Dedifferentiated amniotic fluid mesenchymal stem cell (primary cell): ENCODE results near the gene FBXO42.

Experiments
- DNase-seq: peaks from one replicate; pipeline ENCODE4 v3.0.0-alpha.2; 2016; ENCODE audit errors: extremely low spot score

The FBXO42 gene

DNA sequence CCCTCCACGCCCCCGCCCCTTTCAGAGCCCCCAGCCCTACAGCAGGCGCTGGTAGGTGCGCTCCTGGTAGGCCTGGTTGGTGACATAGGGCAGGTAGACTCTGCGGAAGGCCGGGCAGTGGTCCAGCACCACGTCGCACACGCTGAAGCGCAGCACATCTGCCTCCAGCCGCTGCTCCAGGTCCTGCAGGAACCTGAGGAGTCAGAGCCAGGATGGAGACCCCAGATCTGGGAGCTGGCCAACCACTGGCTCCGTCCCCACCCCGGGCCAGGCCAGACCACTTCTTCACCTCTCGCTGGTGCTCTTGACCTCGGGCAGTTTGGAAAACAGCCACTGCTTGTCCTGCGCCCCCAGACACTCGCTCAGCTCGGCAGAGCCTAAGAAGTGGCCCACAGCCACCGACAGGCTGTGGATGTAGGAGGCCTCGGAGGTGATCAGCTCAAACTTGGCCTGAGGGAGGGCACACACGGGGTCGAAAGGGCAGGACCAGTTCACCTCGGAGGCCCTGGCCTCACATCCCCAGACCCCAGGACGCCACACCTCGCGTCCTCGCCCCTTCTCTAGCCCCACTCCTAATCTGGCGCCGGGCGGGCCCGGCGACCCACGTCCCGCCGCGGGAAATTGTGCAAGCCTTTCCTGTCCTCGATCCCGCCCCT is 146.3 kb downstream of the FBXO42 start:
- DNase-seq, result no peak

DNA sequence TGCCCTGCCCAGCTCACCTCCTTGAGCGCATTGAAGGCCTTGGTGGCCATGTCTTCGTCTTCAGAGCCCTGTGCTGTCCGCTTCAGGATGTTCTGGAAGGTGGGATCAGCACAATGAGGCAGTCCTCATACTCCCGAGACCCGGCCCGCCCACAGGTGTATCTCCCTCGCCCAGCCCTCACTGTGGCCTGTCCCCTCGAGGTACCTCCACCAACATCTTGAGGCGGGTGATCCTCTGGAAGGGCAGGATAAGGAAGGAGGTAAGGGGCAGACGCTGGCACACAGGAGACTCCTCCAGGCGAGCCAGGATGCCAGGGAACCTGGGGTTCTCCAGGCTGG is 147.0 kb downstream of the FBXO42 start:
- DNase-seq, result no peak

DNA sequence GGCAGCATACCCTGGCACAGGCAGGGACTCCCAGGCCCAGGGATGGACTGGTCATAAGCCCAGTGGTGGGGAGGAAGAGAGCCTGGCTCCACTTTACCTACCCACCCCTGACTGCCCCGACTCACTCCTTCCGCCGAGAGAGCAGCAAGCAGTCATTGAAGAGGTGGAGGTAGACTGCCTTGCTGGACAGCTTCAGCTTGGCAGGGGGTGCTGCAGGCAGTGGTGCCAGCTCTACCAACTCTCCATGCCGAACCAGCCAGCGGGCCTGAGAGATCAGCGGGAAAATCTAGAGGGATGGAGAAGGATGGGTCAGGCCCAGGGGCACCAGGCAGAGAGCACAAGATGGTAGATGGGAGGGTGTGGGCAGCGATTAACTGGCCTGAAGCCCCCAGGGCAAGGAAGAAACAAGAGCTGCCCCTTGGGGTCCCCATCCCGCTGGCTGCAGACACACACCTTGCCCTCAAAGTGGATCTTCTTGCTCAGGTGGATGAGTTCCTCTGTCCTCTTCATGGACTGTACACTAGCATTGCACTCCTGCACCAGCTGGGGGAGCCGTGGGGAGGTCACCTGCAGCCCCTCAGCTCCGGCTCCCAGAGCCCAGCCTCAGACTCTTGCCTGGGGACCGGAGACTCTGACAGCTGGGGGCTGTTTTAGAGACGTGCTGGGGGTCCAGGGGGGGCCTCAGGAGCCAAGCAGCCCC is 147.5 kb downstream of the FBXO42 start:
- DNase-seq, result no peak

DNA sequence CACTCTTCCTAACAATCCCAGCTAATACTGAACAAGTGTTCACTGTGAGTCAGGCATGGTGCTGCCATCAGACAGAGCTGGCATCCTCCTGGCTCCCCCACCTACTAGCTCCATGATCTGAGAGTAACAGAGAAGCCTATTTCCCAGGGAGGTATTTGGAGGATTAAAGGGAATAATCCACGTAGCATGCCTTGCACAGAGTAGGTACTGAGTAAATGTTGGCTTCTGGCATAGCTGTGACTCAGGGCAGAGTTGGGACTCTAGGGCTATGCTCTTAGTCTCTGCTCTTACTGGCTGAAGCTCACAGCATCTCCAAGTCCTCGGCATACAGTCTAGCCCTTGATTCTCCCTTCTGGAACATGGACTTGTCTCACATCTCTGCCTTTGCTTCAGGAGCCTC is 148.1 kb downstream of the FBXO42 start:
- DNase-seq, result no peak

DNA sequence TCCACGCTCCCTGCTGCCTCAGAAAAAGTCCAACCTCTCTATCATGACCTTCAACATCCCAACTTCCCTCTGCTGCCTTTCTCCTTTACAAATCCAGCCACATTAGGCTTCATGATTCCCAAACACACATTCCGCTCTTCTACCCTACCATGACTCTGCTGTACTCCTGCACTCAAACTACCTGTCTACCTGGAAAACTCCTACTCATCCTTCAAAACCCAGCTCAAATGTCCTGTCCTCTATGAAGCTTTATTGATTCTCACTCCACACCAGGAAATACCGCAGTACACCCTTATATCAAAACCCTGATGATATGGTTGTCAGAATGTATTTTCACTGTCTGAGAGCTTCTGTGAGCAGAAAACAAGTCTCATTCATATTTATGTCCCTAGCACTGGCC is 148.7 kb downstream of the FBXO42 start:
- DNase-seq, result no peak

DNA sequence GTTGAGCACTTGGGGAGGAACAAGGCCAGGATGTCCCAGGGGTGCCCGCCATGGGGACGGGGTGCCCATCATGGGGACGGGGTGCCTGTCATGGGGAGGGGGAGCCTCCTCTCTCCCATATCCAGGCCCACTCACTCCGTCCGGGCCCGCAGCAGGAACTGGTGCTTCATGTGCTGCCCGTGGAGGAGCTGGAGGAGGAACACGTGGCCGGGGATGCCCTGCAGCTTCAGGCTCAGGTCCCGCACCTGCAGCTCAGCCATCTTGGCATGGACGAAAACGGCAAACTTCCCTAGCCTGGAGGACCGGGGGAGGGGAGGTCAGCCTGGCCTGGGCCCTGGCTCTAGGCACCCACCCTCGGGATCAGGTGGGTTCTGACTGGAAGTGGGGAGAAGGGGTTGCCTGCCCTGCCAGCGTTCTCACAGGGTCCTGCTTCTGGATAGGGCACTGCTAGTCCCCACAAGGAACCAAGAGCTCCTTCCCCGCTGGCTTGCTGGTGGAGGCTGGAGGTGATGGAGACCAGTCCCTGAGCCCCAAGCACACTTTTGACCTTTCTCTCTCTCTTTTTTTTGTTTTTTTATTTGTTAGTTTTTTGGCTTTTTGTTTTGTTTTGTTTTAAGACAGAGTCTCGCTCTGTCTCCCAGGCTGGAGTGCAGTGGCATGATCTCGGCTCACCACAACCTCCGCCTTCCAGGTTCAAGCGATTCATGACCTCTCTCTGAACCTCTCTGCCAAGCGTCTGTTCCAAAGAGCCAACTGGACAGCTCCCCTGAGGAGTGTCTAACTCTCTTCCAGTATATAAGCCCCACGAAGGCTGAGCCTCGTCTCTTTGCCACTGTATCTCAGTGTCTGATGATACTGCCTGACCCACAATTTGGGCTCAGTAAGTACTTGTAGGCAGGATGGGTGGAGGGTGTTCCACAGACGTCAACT is 149.7 kb downstream of the FBXO42 start:
- no peak for DNase-seq

DNA sequence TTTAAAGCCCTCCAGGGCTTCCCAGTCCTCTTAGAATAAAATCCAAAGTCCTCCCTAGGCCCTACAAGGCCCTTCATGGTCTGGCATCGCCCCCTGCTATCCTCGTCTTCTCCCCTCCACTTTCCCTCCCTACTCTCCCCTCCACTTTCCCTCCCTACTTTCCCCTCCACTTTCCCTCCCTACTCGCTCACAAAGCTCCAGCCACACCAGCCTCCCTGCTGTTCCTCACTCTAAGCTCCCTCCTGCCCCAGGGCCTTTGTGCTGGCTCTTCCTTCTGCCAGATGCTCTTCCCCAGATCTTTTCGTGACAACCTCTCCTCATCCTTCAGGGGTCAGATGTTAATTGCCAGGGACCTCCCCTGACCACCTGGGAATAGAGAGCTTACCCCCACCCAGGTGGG is 152.6 kb downstream of the FBXO42 start:
- DNase-seq, result no peak

DNA sequence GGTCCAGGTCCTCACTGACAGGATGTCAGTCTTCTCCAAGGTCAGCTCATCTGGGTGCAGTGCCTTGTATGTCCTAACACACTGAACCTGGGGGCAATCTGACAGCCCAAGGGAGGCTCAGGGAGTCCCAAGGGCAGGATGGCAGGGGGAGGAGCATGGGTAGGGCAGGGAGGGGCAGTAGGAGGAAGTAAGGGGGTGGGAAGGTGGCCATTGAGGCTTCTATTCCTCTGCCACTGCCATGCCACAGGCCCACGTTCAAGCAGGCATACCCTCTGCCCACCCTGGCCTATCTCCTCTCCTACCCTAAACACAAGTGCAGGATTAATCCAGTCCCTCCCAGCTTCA is 153.2 kb downstream of the FBXO42 start:
- no peak for DNase-seq

DNA sequence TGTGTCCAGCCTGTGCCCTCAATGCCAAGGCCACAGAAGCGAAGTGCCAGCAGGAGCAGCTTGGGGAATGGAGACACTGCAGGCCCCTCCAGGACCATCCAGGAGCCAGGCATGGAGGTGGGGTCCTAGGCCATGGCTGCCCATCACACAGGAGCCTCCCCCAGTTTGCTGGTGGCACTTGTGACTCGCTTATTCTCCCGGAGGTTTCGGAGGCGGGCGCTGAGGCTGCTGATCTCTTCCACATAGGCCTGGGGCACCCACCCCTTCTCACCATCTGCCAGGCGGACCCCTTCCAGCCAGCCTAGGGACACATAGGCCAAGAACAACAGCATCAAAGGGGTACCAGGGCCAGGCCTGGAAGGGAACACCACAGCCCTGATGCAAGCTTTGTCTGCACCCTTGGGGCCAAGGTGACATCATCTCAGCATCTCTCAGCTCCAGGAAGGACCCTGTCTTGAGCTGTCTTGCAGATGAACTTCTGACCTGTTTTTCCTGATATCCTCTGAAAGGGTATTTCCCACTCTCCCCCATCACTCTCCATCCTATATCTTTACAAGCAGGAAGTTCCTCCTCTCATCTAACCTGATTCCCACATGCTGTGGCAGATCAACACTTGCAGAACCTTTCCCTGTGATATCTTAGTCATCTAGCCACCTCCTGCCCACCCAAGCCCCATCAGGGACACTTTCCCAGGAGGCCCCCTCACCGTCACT is 153.7 kb downstream of the FBXO42 start:
- no peak for DNase-seq

DNA sequence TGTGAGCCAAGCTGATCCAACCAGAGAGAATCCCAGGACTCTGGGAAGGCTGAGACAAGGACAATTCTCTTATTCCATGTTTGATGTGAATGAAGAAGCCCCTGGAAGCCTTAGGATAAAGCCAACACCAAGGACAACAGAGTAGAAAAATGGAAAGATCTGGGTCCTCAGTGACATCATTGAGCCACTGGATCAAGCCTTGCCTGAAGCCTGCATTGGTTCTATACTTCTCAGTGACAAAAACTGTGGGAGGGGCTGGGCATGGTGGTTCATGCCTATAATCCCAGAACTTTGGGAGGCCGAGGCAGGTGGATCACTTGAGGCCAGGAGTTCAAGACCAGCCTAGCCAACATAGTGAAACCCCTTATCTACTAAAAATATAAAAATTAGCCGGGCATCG is 155.4 kb downstream of the FBXO42 start:
- DNase-seq, result no peak
